Aorta (tissue), 5 donors: ENCODE measurements around the gene ATP4A. TPM values are rescaled to one million over a fixed set of nuclear protein-coding genes. Genes with fewer than 3 reads are reported as not detected.

Source experiments
- ATAC-seq: fragments of 200-7000 bp; cut with Tn5 transposase; one replicate; pipeline ENCODE4 v1.9.1; 2022; ENCODE audit warnings: moderate library complexity; ENCODE audit not compliant: low FRiP score
- DNase-seq, 2 donors: peaks; one replicate each; pipeline ENCODE4 v3.0.0-alpha.2; 2020
- H3K27ac ChIP-seq, 2 donors: one replicate each; pipeline ENCODE4 v1.5.1; 2013; ENCODE audit warnings: low read length in 2 of 2, mild to moderate bottlenecking in 2 of 2, moderate library complexity in 2 of 2, control low read depth in 1 of 2, inconsistent platforms in 1 of 2, low read depth in 1 of 2
- H3K27me3 ChIP-seq, 2 donors: one replicate each; pipeline ENCODE4 v1.6.1; 2013; ENCODE audit warnings: control low read depth in 1 of 2, low read length in 1 of 2, mild to moderate bottlenecking in 1 of 2, moderate library complexity in 1 of 2; ENCODE audit not compliant: insufficient read depth in 2 of 2, control insufficient read depth in 1 of 2
- H3K36me3 ChIP-seq, 2 donors: one replicate each; pipeline ENCODE4 v1.6.1; 2013; ENCODE audit warnings: control low read depth in 1 of 2, low read length in 1 of 2, mild to moderate bottlenecking in 1 of 2; ENCODE audit not compliant: insufficient read depth in 2 of 2, control insufficient read depth in 1 of 2
- H3K4me1 ChIP-seq, 2 donors: one replicate each; pipeline ENCODE4 v1.6.1; 2013; ENCODE audit warnings: low read length in 2 of 2, control low read depth in 1 of 2, mild to moderate bottlenecking in 1 of 2, moderate library complexity in 1 of 2; ENCODE audit not compliant: insufficient read depth in 2 of 2, control insufficient read depth in 1 of 2
- H3K4me3 ChIP-seq, 2 donors: one replicate each; pipeline ENCODE4 v1.5.1; 2013; ENCODE audit warnings: low read length in 2 of 2, control low read depth in 1 of 2, mild to moderate bottlenecking in 1 of 2
- H3K9me3 ChIP-seq: one replicate; pipeline ENCODE4 v1.6.1; 2013; ENCODE audit warnings: mild to moderate bottlenecking, low read length; ENCODE audit not compliant: control insufficient read depth
- WGBS, 2 donors: extraction: QIAGEN DNeasy Blood & Tissue Kit; methylation state at CpG; one replicate each; pipeline ENCODE4 v1.1.7; 2013; 5-methylcytosine and 5-hydroxymethylcytosine counted together
- intact Hi-C, 2 donors: fragments of 100-400 bp; cut with DNase I; formaldehyde crosslinking; loops; one replicate each; pipeline versions ENCODE4 v1.14.2 to v1.15.0; 2022
- polyA plus RNA-seq, 2 donors: library from polyadenylated mRNA; stranded (reverse); fragments of 200-250 nt; gene quantifications; one replicate each; pipeline ENCODE4 v1.2.3, GENCODE V29; 2013
- total RNA-seq, 2 donors: library from RNA; stranded (reverse); fragmentation: NEBNext Ultra II Directional; extraction: Animal tissue kit (Norgen Biotek cat#: 25700); gene quantifications; one replicate each; pipeline ENCODE4 v1.2.1, GENCODE V29; 2021
- donor health status: healthy with polysubstance abuse.
- donor health status: Bipolar disorder and iron deficiency.
- donor health status: DM: no; HTN: no; CAD: no.
- donor health status: DM: no; HTN: no; CAD: no.
- donor health status: DM: yes; HTN: yes; CAD: no.

ATP4A gene
- total and polyA plus RNA-seq, 4 donors: not detected

DNA sequence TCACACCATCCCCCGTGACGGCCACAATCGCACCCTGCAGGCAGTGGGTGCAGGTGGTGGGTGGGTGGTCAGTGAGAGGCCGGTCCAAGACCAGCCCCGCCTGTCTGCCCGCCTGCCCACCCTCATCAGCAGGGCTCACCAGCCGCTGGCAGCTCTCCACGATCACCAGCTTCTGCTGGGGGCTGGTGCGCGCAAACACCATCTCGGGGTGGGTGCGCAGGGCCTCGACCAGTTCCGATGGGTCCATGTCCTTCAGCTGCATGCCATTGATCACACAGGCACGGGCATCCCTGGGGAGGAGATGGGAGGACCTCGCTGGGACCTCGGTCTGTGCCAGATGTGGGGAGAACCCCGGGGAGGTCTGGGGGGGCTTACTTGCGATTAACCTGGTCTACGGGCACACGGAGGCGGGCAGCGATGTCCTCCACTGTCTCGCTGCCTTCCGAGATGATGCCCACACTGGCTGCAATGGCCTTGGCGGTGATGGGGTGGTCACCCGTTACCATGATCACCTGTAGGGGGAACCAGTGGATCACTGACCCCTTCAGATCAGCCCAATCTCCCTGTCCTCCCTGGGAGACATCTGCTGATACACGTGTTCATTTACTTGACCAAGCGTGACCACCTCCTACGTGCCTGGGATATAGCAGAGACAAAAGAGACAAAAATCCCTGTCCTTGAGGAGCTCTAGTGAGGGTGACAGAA, 8.0 kb downstream of the ATP4A start:
- H3K27me3 ChIP-seq: no peaks in the 10 kb centered on the region
- H3K27ac ChIP-seq: no peak overlapping the region
- no peak for DNase-seq
- intact Hi-C loops: no loop called here
- no peaks in the 10 kb centered on the region for H3K9me3 ChIP-seq
- H3K4me3 ChIP-seq: no peak overlapping the region
- ATAC-seq: no peak
- H3K36me3 ChIP-seq: no peaks in the 10 kb centered on the region
- 63 to 66% methylated on average over 30 of the region's 30 CpGs for WGBS, 2 donors
- no peaks in the 10 kb centered on the region for H3K4me1 ChIP-seq

DNA sequence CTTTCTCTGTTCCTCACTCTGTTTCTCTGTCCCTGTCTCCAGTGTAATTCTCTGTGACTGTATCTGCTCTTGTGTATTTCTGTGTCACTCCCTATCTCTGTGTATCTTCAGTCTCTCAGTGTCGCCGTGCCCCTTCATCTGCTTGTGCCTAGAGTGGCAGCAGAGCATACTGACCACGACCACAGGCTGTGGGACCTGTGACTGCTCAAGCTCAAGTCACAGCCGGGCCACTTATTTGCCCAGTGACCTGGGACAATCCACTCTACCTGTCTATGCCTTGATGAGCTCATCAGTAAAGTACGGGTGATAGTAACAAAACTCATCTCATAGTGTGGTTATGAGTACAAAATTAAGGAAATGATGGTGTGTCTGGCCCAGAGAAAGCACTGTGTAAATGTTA, 9.4 kb downstream of the ATP4A start:
- ATAC-seq (no peak), DNase-seq (peak in 1 of 2 donors; percentile 13)
- no peaks in the 10 kb centered on the region for H3K4me1 ChIP-seq
- H3K9me3 ChIP-seq: no peaks in the 10 kb centered on the region
- no peak overlapping the region for H3K27ac ChIP-seq
- H3K36me3 ChIP-seq: no peaks in the 10 kb centered on the region
- intact Hi-C loops: no loop called here
- H3K27me3 ChIP-seq: no peaks in the 10 kb centered on the region
- H3K4me3 ChIP-seq: no peak overlapping the region
- 66 to 69% methylated on average over 5 of the region's 5 CpGs for WGBS, 2 donors

DNA sequence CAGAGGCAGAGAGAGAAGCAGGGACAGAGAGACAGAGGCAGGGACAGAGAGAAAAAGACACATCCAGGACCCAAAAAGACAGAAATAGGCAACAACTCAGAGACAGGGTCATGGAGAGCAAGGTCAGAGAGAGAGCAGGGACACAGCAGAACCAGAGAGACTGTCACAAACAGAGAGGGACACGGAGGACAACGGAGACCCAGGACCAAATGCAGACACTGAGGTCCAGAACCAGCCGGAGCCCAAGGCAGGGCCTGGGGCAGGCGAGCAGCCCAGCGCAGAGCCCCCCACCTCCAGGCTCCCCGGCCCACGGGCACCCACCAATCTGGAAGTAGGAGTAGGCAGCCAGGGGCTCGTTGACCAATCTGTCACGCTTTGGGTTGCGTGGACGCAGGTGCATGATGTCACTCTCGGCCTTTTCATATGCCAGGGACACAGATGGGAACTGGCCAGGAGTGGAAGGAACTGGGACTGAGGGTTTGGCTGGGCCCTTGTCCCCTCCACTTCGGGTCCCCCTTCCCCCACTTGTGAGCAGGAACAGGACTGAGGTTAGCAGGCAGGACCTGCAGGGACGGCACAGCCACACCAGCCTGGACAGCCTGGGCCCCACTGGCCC, 10.0 kb downstream of the ATP4A start:
- DNase-seq (no peak), ATAC-seq (no peak)
- Histone ChIP-seq H3K27ac (no peak overlapping the region), H3K36me3 (no peaks in the 10 kb centered on the region), H3K9me3 (no peaks in the 10 kb centered on the region), H3K27me3 (no peaks in the 10 kb centered on the region), H3K4me1 (no peaks in the 10 kb centered on the region), H3K4me3 (no peak overlapping the region)
- intact Hi-C loops: no loop called here
- WGBS, 2 donors: 65 to 67% methylated on average over 14 of the region's 14 CpGs

DNA sequence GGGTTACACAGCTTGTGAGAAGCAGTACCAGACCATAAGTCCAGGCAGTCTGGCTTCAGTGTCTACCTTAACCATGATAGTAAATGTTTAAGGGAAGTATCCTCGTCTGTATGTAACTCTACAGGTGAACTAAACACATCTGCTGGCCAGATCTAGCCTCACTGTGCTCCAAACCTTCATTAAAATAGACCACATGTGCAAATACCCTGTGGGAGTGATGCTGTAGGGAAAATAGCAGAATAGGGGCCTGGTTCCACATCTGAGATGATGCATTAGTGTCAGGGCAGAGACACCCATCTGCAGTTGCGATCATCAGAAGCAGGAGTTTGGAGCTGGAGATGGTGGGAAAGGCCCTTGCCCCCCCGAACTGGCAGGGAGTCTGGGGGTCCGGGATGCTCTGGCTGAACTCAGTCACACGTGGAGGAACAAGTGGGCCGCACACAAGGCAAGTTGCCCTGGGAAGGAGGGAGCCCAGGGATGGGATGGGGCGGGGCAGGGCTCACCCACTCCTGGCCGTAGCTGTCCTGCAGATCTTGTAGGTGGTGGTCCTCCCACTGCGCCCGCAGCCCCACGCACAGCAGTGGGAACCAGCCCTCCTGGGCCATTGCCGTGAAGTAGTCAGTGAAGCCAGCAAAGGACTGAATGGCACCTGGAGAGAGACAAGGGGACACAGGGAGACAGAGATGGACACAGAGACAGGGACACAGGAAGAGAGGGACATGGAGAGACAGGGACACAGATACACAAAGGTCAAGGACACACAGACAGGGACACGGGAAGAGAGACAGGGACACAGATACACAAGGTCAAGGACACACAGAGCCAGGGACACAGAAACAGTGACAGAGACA, 10.7 kb downstream of the ATP4A start:
- Histone ChIP-seq H3K4me1 (no peaks in the 10 kb centered on the region), H3K4me3 (no peak overlapping the region), H3K9me3 (no peaks in the 10 kb centered on the region), H3K36me3 (no peaks in the 10 kb centered on the region), H3K27me3 (no peaks in the 10 kb centered on the region), H3K27ac (no peak overlapping the region)
- no peak for DNase-seq
- 69 to 70% methylated on average over 13 of the region's 13 CpGs for WGBS, 2 donors
- intact Hi-C loops: no loop called here
- no peak for ATAC-seq

DNA sequence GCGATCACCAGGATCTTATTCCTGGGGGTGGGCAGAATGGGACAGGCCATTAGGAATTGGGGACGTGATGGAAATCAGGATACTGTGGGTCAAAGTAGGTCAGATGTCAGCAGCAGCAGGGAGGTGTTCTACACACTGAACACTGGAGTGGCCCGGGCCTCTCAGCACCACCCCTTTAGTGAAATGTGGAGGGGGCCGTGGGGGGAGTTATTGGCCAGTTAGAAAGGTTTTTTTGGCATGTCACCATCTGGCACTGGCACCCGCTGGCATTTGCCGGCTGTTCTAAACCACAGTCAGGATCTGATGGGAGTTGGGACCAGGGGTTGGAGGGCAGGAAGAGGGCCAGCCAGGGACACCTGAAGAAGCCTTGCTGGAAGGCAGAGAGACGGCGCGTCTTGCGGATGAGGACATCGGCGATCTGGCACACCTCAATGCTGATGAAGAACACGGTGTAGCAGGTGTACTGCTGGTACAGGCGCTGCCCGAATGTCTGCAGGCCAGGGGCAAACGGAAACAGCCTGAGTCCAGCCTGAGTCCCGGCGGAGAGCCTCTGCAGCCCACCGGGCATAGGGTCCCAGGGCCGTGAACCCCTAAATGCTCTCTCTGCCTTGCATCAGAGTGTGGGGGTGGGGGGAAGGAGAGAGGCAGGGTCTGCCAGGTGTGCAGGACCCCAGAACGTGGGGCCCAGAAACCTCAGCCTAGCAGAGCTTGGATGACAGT, 12.2 kb downstream of the ATP4A start:
- 70 to 71% methylated on average over 21 of the region's 21 CpGs for WGBS, 2 donors
- DNase-seq: no peak
- intact Hi-C loops: no loop called here

DNA sequence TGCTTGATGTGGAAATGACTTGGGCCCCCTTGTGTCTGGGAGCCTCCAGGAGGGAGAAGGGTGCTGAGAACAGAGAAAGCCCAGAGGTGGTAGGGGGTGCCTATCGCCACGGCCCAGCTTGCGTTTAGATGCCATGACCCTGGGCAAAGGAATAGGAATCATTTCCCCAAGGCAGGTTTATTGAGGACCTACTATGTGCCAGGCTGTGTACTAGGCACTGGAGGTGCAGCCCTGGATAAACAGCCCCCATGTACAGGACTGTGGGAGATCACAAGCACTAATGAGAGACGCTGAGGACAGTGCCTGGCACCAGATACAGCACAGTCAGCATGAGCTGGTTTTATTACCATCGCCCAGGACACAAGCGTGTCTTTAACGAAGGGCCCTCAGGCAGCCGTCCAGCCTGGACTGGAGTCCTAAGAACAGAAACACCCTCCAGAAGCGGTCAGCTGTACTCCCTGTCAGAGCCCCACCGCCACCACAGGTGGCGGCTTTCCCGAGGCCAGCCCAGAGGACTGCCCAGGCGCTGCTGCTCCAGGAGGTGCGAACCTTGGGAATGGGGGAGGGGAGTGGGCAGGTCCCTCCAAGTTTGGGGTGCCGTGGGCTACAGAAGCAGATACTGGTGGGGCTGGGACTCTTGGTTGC, 13.5 kb downstream of the ATP4A start:
- intact Hi-C loops: loop anchor here (5.0 kb wide), 3 partner anchors 62 to 167 kb away; partner anchors contain the start of genes HAUS5 (in 2 of the 2) and KMT2B (in 1 of the 2)
- no peaks in the 10 kb centered on the region for H3K27me3 ChIP-seq
- no peak overlapping the region for H3K4me3 ChIP-seq
- ATAC-seq: no peak
- no peak overlapping the region for H3K27ac ChIP-seq
- H3K4me1 ChIP-seq: no peaks in the 10 kb centered on the region
- no peaks in the 10 kb centered on the region for H3K9me3 ChIP-seq
- DNase-seq: no peak
- H3K36me3 ChIP-seq: no peaks in the 10 kb centered on the region
- WGBS, 2 donors: 85 to 88% methylated on average over 15 of the region's 15 CpGs

More for the DNA sequence above, 12.2 kb downstream of the ATP4A start:
- Histone ChIP-seq H3K4me3 (no peak overlapping the region), H3K27ac (no peak overlapping the region), H3K36me3 (no peaks in the 10 kb centered on the region), H3K27me3 (no peaks in the 10 kb centered on the region), H3K9me3 (no peaks in the 10 kb centered on the region), H3K4me1 (no peaks in the 10 kb centered on the region)
- ATAC-seq: no peak

DNA sequence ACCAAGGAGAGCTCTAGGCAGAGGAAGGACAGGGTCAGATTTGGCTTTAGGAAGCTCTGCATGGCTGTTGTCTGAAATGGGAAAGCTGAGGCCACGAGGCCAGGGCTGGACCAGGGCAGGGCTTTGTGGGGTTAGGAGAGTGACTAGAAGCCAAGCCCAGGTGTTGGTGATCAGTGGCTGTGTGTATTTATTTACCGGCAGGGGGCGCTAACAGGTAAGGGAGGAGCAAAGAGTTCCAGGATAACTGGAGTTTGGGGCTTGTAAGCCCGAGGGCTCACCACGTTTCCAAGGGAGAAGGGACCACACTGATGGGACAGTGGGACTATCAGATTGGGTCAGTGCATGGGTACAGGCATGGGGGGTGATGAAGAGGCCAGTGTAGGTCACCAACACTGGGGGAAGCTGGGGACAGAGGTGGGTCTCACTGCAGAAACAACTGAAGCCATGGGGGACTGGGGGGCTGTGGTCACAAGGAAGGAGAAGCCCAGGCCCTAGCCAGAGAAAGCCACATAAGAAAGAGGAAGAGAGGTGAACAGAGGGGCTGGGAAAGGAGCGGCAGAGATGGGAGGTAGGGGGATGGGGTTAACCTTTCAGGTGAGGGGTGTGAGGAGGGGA, 14.2 kb downstream of the ATP4A start:
- DNase-seq: no peak
- Histone ChIP-seq H3K27me3 (no peaks in the 10 kb centered on the region), H3K36me3 (no peaks in the 10 kb centered on the region), H3K4me1 (no peaks in the 10 kb centered on the region), H3K9me3 (no peaks in the 10 kb centered on the region), H3K27ac (no peak overlapping the region), H3K4me3 (no peak overlapping the region)
- intact Hi-C loops: loop anchor here (5.0 kb wide), 3 partner anchors 63 to 168 kb away; partner anchors contain the start of genes HAUS5 (in 2 of the 2) and KMT2B (in 1 of the 2)
- ATAC-seq: no peak
- WGBS, 2 donors: 21 to 24% methylated on average over 6 of the region's 6 CpGs
